Activated CD8-positive, alpha-beta memory T cell treated with anti-CD3 and anti-CD28 coated beads for 36 hours (primary cell): ENCODE measurements around the gene TMEM176B. TPM values are rescaled to one million over a fixed set of nuclear protein-coding genes. Genes with fewer than 3 reads are reported as not detected.

Source experiments
- total RNA-seq, 2 experiments: library from RNA; stranded (reverse); gene quantifications; one replicate each; pipeline ENCODE4 v1.2.3, GENCODE V29; 2021

Gene TMEM176B
- total RNA-seq, 2 experiments from 2014 or later, result not detected

Other genes with a start within 250 kb of the TMEM176B start
- 10 to 100 TPM; 26.3 to 30.9 TPM for gene GIMAP4, start 233.0 kb downstream of the TMEM176B start, total RNA-seq
- 10 to 100 TPM; 26.5 to 27.4 TPM for gene GIMAP6, start 168.0 kb downstream of the TMEM176B start, total RNA-seq
- 10 to 100 TPM; 30.6 to 32.1 TPM for gene GIMAP2, start 114.7 kb downstream of the TMEM176B start, total RNA-seq
- 1 to 10 TPM; 3.6 to 4.7 TPM for gene GIMAP1, start 83.8 kb downstream of the TMEM176B start, total RNA-seq
- gene GIMAP5, start 62.9 kb downstream of the TMEM176B start, total RNA-seq, result 10 to 100 TPM; 60.1 to 61.0 TPM
- gene TMEM176A, start 405 bp upstream of the TMEM176B start, total RNA-seq, result not detected
- not detected for gene AOC1, start 52.2 kb upstream of the TMEM176B start, total RNA-seq
- gene KCNH2, start 178.0 kb upstream of the TMEM176B start, total RNA-seq, result under 1 TPM; 0.11 to 0.13 TPM
- 1 to 10 TPM; 9.1 to 9.7 TPM for gene NOS3, start 190.7 kb upstream of the TMEM176B start, total RNA-seq
- gene ATG9B, start 224.1 kb upstream of the TMEM176B start, total RNA-seq, result 1 to 10 TPM; 6.3 to 7.7 TPM
- gene ABCB8, start 228.1 kb upstream of the TMEM176B start, total RNA-seq, result 10 to 100 TPM; 55.8 to 56.4 TPM
- gene ASIC3, start 248.2 kb upstream of the TMEM176B start, total RNA-seq, result 1 to 10 TPM; 2.9 to 3.6 TPM